GM19043 (cell line): ENCODE results near the gene SORBS1.

Experiments
- ATAC-seq: cut with Tn5 transposase; IDR thresholded peaks from one replicate; pipeline ENCODE4 v1.9.1; 2021; ENCODE audit warnings: low read depth; ENCODE audit not compliant: unreplicated experiment

The SORBS1 gene

GRCh38 chr10:95543459-95543858 is 17.7 kb downstream of the SORBS1 start:
- ATAC-seq, result no peak

- no peak for ATAC-seq
Observed at GRCh38 chr10:95542761-95543160, 18.4 kb downstream of the SORBS1 start.

GRCh38 chr10:95542330-95542729 is 18.8 kb downstream of the SORBS1 start:
- no peak for ATAC-seq

- no peak for ATAC-seq
Observed at GRCh38 chr10:95540514-95541052, 20.6 kb downstream of the SORBS1 start.

GRCh38 chr10:95539560-95540284 is 21.4 kb downstream of the SORBS1 start:
- no peak for ATAC-seq

- no peak for ATAC-seq
Observed at GRCh38 chr10:95538412-95538811, 22.8 kb downstream of the SORBS1 start.

GRCh38 chr10:95537542-95537927 is 23.6 kb downstream of the SORBS1 start:
- ATAC-seq, result no peak

GRCh38 chr10:95536894-95537541 is 24.2 kb downstream of the SORBS1 start:
- no peak for ATAC-seq

GRCh38 chr10:95536017-95536416 is 25.2 kb downstream of the SORBS1 start:
- ATAC-seq, result no peak

- no peak for ATAC-seq
Observed at GRCh38 chr10:95535526-95535925, 25.6 kb downstream of the SORBS1 start.

GRCh38 chr10:95533590-95533989 is 27.6 kb downstream of the SORBS1 start:
- ATAC-seq, result no peak

- no peak for ATAC-seq
Observed at GRCh38 chr10:95532536-95532935, 28.6 kb downstream of the SORBS1 start.

- no peak for ATAC-seq
Observed at GRCh38 chr10:95531994-95532399, 29.2 kb downstream of the SORBS1 start.

GRCh38 chr10:95531058-95531809 is 29.9 kb downstream of the SORBS1 start:
- ATAC-seq, result no peak

GRCh38 chr10:95530561-95530960 is 30.6 kb downstream of the SORBS1 start:
- ATAC-seq, result no peak

GRCh38 chr10:95530029-95530428 is 31.1 kb downstream of the SORBS1 start:
- no peak for ATAC-seq

- ATAC-seq, result no peak
Observed at GRCh38 chr10:95526044-95526443, 35.1 kb downstream of the SORBS1 start.

GRCh38 chr10:95525033-95525418 is 36.1 kb downstream of the SORBS1 start:
- ATAC-seq, result no peak

GRCh38 chr10:95524358-95525032 is 36.7 kb downstream of the SORBS1 start:
- no peak for ATAC-seq

- ATAC-seq, result no peak
Observed at GRCh38 chr10:95522117-95522516, 39.1 kb downstream of the SORBS1 start.

- no peak for ATAC-seq
Observed at GRCh38 chr10:95520617-95521016, 40.6 kb downstream of the SORBS1 start.
